ENCODE results near the gene TPPP2.

The TPPP2 gene

DNA sequence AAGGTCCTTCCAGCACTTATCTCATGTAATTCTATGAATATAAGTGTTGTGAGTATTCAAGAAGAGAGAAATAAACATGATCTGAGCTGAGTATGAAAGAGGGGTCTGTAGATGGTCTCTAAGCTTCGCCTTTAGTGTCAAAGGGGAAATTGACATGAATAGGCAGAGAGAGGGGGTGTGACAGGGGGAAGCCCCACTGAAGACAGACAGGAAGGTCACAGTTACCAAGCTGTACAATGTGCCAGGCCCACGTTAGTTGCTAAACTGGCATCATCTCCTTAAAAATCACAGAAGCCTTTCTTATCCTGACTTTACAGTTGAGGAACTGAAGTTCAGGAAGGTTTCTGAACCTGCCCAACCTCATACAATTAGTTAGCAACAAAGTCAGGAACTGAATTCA is 47.7 kb downstream of the TPPP2 start:
- DNase-seq (ENCODE audit: low read depth in 2 of 2) = no peak

GRCh38 chr14:21078287-21078686 is 48.3 kb downstream of the TPPP2 start:
- no peak for DNase-seq (ENCODE audit: low read depth in 2 of 2)

GRCh38 chr14:21078726-21079125 is 48.7 kb downstream of the TPPP2 start:
- DNase-seq (ENCODE audit: low read depth in 2 of 2) = no peak

DNA sequence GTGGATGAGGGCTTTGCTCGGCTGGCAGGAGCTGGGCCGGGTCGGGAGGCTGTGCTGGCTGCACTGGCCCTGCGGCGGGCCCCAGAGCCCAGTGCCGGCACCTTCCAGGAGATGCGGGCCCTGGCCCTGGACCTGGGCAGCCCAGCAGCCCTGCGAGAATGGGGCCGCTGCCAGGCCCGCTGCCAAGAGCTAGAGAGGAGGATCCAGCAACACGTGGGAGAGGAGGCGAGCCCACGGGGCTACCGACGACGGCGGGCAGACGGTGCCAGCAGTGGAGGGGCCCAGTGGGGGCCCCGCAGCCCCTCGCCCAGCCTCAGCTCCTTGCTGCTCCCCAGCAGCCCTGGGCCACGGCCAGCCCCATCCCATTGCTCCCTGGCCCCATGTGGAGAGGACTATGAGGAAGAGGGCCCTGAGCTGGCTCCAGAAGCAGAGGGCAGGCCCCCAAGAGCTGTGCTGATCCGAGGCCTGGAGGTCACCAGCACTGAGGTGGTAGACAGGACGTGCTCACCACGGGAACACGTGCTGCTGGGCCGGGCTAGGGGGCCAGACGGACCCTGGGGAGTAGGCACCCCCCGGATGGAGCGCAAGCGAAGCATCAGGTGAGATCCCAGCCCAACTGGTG is 51.6 kb downstream of the TPPP2 start:
- no peak for DNase-seq (ENCODE audit: low read depth in 2 of 2)
